Measurements from ENCODE around the gene RHOJ. TPM values are rescaled to one million over a fixed set of nuclear protein-coding genes. Genes with fewer than 3 reads are reported as not detected.

The RHOJ gene
- total and polyA plus RNA-seq, 9 of the 15 experiments (the other 6 are each of a cell fraction or from before 2014, with no cell fraction given) = not detected

DNA sequence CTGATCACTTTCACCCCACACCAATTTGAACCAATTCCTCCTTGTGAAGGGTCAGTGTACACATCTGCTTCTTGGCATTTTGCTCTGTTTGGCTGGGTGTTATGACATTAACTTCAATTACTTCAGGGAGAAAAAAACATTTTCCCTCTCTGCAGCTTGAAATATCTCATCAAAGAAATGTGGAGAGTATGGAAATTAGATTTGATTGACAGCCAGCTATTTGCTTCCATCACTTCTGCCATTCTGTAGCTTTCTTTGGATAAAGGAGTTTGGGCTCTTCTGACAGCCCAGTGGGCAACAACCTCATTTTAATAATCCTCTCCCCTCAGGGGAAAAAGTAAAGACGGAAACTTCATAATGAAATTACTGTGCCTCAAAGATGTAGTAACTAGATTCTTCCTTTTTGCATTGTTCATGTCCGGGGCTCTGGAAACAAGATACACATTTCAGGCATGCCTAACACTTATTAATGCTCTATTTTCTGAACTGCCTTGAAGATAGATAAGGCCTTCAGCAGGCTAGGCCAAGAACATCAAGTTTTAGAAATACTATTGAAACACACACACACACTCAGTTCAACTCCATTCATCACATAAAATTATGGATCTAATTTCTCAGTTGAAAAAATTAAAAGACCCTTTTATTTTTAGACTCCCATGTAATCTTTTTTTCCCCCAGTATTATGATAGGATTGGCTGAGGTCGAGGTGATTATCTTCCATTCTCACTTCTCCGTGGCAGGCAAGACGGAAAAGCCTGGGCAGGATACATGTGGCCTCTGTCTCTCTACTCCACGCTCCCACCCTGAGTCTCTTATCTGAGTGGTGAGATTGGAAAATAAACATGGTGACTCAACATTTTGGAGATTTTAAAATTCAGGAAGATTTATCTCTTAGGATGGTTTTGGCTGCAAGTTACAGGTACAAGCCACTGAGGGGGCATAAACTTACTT is 124.8 kb downstream of the RHOJ start:
- Histone ChIP-seq H3K27ac (ENCODE audit: extremely low read depth, low read depth, low read length) (no peak overlapping the region), H3K9me1 (ENCODE audit: control insufficient read depth, insufficient read depth, low read length) (no peaks in the 10 kb centered on the region), H3K9me3 (replicated peaks; ENCODE audit: control insufficient read depth, insufficient read depth, low read depth, low read length) (no peaks in the 10 kb centered on the region), H3K4me3 (no peak overlapping the region), H3K27me3 (ENCODE audit: control insufficient read depth in 2 of 2, insufficient read depth in 2 of 2, low read length in 2 of 2) (no peaks in the 10 kb centered on the region), H3K36me3 (ENCODE audit: control insufficient read depth, insufficient read depth, low read length) (no peaks in the 10 kb centered on the region), H2AFZ (ENCODE audit: low read depth, low read length) (no peak overlapping the region), H3K4me1 (replicated peaks in 1 of 2; ENCODE audit: control insufficient read depth in 2 of 2, insufficient read depth in 2 of 2, low read length in 2 of 2) (no peaks in the 10 kb centered on the region), H3K4me2 (ENCODE audit: insufficient read depth, low read length) (no peak overlapping the region), H3K9ac (ENCODE audit: insufficient read depth in 1 of 2, low read depth in 2 of 2, low read length in 2 of 2) (no peak overlapping the region), H3K79me2 (ENCODE audit: control insufficient read depth, insufficient read depth, low read length) (no peaks in the 10 kb centered on the region), H4K20me1 (replicated peaks; ENCODE audit: control insufficient read depth, insufficient read depth, low read length) (no peaks in the 10 kb centered on the region)
- FAIRE-seq (no peak), ATAC-seq (no peak), DNase-seq (ENCODE audit: extremely low read depth in 1 of 4, low spot score in 3 of 4) (no peak)
- ChIA-PET CTCF (ENCODE audit: low intra/inter-chr PET ratio) (no interaction called here), POLR2A (no interaction called here)
- intact Hi-C loops (cut with micrococcal nuclease) = no loop called here
- no TSS peak for BruUV-seq (replicated peaks)
- in situ Hi-C loops (cut with MboI) = no loop called here
- WGBS (ENCODE audit: insufficient coverage, low coverage, missing lambda C conversion rate) = 0% methylated on average over 5 of the region's 6 CpGs
- TF ChIP-seq HIVEP1 (CRISPR knock-in tag; IDR thresholded peaks at IDR 0.05) (no peak), RHOXF2B (CRISPR knock-in tag; conservative IDR thresholded peaks at IDR 0.05) (no peak), TCF7L2 (IDR thresholded peaks at IDR 0.05; ENCODE audit: low read depth, low read length) (no peak), PCBP1 (IDR thresholded peaks at IDR 0.05; ENCODE audit: low read depth, low read length, poor library complexity, severe bottlenecking) (no peak), HDGF (IDR thresholded peaks at IDR 0.05) (no peak)
- TF ChIP-seq, protein P1, sequence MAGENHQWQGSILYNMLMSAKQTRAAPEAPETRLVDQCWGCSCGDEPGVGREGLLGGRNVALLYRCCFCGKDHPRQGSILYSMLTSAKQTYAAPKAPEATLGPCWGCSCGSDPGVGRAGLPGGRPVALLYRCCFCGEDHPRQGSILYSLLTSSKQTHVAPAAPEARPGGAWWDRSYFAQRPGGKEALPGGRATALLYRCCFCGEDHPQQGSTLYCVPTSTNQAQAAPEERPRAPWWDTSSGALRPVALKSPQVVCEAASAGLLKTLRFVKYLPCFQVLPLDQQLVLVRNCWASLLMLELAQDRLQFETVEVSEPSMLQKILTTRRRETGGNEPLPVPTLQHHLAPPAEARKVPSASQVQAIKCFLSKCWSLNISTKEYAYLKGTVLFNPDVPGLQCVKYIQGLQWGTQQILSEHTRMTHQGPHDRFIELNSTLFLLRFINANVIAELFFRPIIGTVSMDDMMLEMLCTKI (IDR thresholded peaks at IDR 0.05; ENCODE audit: partially characterized antibody) = no peak
